Muscle of leg (tissue), 11 donors: ENCODE results near the gene KIAA0825. TPM values are rescaled to one million over a fixed set of nuclear protein-coding genes. Genes with fewer than 3 reads are reported as not detected.
"Not testable (repeated sequence)": the region's sequence is repeated elsewhere in the genome, so short reads cannot be mapped to it uniquely, and the experiment has no call there.

ENCODE experiments used
- DNase-seq: peaks from one replicate; pipeline ENCODE4 v3.0.0; 2013
- H3K27ac ChIP-seq: one replicate; pipeline ENCODE4 v1.5.1; 2013; ENCODE audit warnings: mild to moderate bottlenecking, low read length, control low read depth
- H3K27me3 ChIP-seq: one replicate; pipeline ENCODE4 v1.6.1; 2013; ENCODE audit warnings: low read length; ENCODE audit not compliant: control insufficient read depth, insufficient read depth
- H3K36me3 ChIP-seq: one replicate; pipeline ENCODE4 v1.6.1; 2013; ENCODE audit warnings: low read length; ENCODE audit not compliant: control insufficient read depth, insufficient read depth
- H3K4me1 ChIP-seq: one replicate; pipeline ENCODE4 v1.6.1; 2013; ENCODE audit warnings: low read length; ENCODE audit not compliant: control insufficient read depth, insufficient read depth
- H3K4me3 ChIP-seq: one replicate; pipeline ENCODE4 v1.5.1; 2013; ENCODE audit warnings: low read length, control low read depth
- H3K9me3 ChIP-seq: replicated peaks from 2 replicates; pipeline ENCODE4 v1.6.1; 2013; ENCODE audit warnings: low read depth, low read length; ENCODE audit not compliant: control insufficient read depth
- WGBS: methylation state at CpG from one replicate; pipeline ENCODE4 v1.1.5; 2013; ENCODE audit warnings: missing lambda C conversion rate; ENCODE audit not compliant: insufficient coverage; 5-methylcytosine and 5-hydroxymethylcytosine counted together
- polyA plus RNA-seq, 8 donors: library from polyadenylated mRNA; unstranded; fragments of 120-200 nt; gene quantifications; one replicate each; pipeline versions ENCODE4 v1.2.1 to v1.2.3, GENCODE V29; 2013; ENCODE audit warnings: inconsistent platforms in 1 of 8, low replicate concordance in 1 of 8; ENCODE audit not compliant: insufficient read length in 8 of 8, insufficient read depth in 1 of 8
- total RNA-seq: library from RNA; stranded (reverse); fragments of 120-200 nt; gene quantifications from one replicate; pipeline ENCODE4 v1.2.4, GENCODE V29; 2013

Gene KIAA0825
- total and polyA plus RNA-seq, 9 donors: 1.6 to 5.6 (median 2.2) TPM

GRCh38 chr5:94361161-94361560, 257.2 kb downstream of the KIAA0825 start:
- Histone ChIP-seq H3K27ac (no peak overlapping the region), H3K4me1 (no peaks in the 10 kb centered on the region), H3K9me3 (no peaks in the 10 kb centered on the region), H3K27me3 (no peaks in the 10 kb centered on the region), H3K36me3 (no peaks in the 10 kb centered on the region), H3K4me3 (no peak overlapping the region)
- peak; percentile 6 for DNase-seq
- WGBS: no CpG with 5 or more reads among the region's 1 CpG

GRCh38 chr5:94360382-94361130, 257.8 kb downstream of the KIAA0825 start:
- H3K4me3 ChIP-seq: no peak overlapping the region
- H3K9me3 ChIP-seq: no peaks in the 10 kb centered on the region
- WGBS: 100% methylated on average over 1 of the region's 4 CpGs
- no peaks in the 10 kb centered on the region for H3K36me3 ChIP-seq
- no peak overlapping the region for H3K27ac ChIP-seq
- no peaks in the 10 kb centered on the region for H3K4me1 ChIP-seq
- DNase-seq: peak; percentile 61
- no peaks in the 10 kb centered on the region for H3K27me3 ChIP-seq

GRCh38 chr5:94359880-94360279, 258.5 kb downstream of the KIAA0825 start:
- no peaks in the 10 kb centered on the region for H3K27me3 ChIP-seq
- H3K36me3 ChIP-seq: no peaks in the 10 kb centered on the region
- H3K4me3 ChIP-seq: no peak overlapping the region
- no peaks in the 10 kb centered on the region for H3K9me3 ChIP-seq
- H3K4me1 ChIP-seq: no peaks in the 10 kb centered on the region
- H3K27ac ChIP-seq: no peak overlapping the region
- DNase-seq: no peak
- no CpG with 5 or more reads among the region's 3 CpGs for WGBS

GRCh38 chr5:94355811-94356210, 262.6 kb downstream of the KIAA0825 start:
- Histone ChIP-seq H3K27me3 (no peaks in the 10 kb centered on the region), H3K27ac (no peak overlapping the region), H3K36me3 (no peaks in the 10 kb centered on the region), H3K4me1 (no peaks in the 10 kb centered on the region), H3K9me3 (no peaks in the 10 kb centered on the region), H3K4me3 (no peak overlapping the region)
- DNase-seq: no peak

DNA sequence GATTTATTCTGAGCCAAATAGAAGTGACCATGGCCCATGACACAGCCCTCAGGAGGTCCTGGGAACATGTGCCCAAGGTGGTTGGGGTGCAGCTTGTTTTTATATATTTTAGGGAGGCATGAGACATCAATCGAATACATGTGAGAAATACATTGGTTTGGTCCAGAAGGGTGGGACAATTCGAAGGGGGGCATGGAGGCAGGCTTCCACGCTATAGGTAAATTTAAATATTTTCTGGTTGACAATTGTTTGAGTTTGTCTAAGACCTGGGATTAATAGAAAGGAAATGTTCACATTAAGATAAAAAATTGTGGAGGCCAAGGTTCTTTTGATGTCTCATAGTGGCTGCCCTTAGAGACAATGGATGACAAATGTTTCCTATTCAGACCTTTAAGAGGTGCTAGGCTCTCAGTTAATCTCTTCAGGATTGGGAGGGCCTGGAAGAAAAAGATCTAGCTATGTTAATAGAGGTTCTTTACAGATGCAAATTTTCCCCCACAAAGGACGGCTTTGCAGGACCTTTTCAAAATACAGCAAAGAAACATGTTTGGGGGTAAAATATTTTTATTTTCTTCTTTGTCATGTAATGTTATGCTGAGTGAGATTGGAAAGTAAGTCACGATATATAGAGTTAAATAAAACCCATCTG, 263.4 kb downstream of the KIAA0825 start:
- H3K4me1 ChIP-seq, H3K9me3 ChIP-seq, H3K27me3 ChIP-seq, H3K4me3 ChIP-seq, H3K36me3 ChIP-seq, H3K27ac ChIP-seq, DNase-seq: not testable (repeated sequence)
- WGBS: 56% methylated on average over 4 of the region's 5 CpGs

DNA sequence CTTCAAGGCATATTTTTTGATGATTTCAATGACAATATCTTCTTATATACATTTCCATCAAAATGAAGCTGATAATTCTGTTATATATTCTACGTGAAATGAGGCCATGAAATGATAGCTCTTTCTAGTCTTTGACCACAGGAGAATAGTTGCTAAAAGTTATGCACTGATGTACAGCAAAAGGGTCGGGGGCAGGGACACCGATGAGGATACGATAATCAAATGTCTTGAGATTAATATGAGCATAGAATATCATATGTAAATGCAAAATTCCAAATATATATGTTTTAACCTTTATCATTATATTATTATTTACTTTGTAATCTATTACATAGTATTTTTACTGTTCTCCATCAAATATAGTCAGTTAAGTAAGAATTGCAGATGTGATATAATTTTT, 264.8 kb downstream of the KIAA0825 start:
- no peaks in the 10 kb centered on the region for H3K4me1 ChIP-seq
- H3K27ac ChIP-seq: no peak overlapping the region
- H3K36me3 ChIP-seq: no peaks in the 10 kb centered on the region
- H3K4me3 ChIP-seq: no peak overlapping the region
- WGBS: no CpG with 5 or more reads among the region's 4 CpGs
- DNase-seq: no peak
- no peaks in the 10 kb centered on the region for H3K27me3 ChIP-seq
- no peaks in the 10 kb centered on the region for H3K9me3 ChIP-seq

DNA sequence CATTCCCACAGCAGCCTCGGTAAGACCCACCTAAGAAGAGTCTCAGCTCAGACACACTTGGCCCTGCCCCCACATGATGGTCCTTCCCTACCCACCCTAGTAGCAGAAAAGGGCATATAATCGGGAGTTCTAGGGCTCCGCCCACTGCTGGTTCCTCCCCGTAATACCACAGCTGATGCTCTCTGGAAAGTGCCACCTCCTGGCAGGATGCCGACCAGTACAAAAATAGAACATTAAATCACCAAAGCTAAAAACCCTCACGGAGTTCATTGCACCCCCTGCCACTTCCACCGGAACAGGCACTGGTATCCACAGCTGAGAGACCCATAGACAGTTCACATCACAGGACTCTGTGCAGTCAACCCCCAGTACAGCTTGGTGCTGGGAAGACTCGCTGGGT, 271.3 kb downstream of the KIAA0825 start:
- no peak for DNase-seq
- no peaks in the 10 kb centered on the region for H3K4me1 ChIP-seq
- no peak overlapping the region for H3K4me3 ChIP-seq
- no peaks in the 10 kb centered on the region for H3K9me3 ChIP-seq
- no peak overlapping the region for H3K27ac ChIP-seq
- WGBS: 95% methylated on average over 4 of the region's 8 CpGs
- no peaks in the 10 kb centered on the region for H3K27me3 ChIP-seq
- no peaks in the 10 kb centered on the region for H3K36me3 ChIP-seq

DNA sequence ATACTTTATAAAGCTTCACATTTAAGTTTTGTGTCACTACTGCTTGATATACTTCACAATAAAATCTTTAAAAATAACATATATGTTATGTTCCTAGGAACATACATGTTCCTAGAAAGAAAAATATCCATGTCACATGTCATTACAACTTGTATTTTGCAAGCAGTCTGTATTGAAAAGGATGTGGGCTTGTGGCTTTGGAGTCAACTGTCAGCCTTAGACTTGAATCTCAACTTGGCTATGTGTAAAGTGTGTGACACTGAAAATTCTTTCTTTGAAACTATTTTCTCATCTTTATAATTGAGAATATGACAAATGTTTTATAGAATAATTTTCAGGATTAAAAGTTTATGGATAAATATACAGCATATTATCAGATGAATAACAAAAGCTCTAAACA, 273.1 kb downstream of the KIAA0825 start:
- Histone ChIP-seq H3K4me3 (no peak overlapping the region), H3K4me1 (no peaks in the 10 kb centered on the region)
- DNase-seq: no peak

DNA sequence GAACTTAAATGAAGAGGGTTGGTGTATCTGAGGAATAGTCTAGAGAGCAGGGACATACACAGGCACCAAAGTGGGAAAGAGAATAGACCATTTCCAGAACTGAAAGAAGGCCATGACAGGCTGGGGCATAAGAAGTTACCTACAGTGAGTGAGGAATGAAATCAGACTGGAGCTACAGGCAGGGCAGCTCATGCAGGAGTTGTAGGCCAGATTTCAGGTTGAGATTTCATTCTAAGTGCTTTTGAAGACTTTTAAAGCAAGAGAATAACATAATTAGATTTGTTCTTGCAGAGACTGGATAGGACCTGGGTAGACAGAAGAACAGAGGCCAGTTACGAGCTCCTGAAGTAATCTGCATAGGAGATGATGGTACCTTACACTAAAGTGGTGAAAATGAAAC, 280.8 kb downstream of the KIAA0825 start:
- H3K27me3 ChIP-seq: no peaks in the 10 kb centered on the region
- no peak overlapping the region for H3K4me3 ChIP-seq
- WGBS: 75% methylated on average over 1 of the region's 1 CpG
- DNase-seq: no peak
- no peaks in the 10 kb centered on the region for H3K4me1 ChIP-seq
- H3K27ac ChIP-seq: no peak overlapping the region
- no peaks in the 10 kb centered on the region for H3K36me3 ChIP-seq
- H3K9me3 ChIP-seq: no peaks in the 10 kb centered on the region

More for the DNA sequence above, 273.1 kb downstream of the KIAA0825 start:
- no peaks in the 10 kb centered on the region for H3K9me3 ChIP-seq
- no peaks in the 10 kb centered on the region for H3K36me3 ChIP-seq
- no peak overlapping the region for H3K27ac ChIP-seq
- no peaks in the 10 kb centered on the region for H3K27me3 ChIP-seq

- Histone ChIP-seq H3K4me1 (no peaks in the 10 kb centered on the region), H3K9me3 (no peaks in the 10 kb centered on the region), H3K4me3 (no peak overlapping the region), H3K27me3 (no peaks in the 10 kb centered on the region), H3K36me3 (no peaks in the 10 kb centered on the region), H3K27ac (no peak overlapping the region)
- no CpG with 5 or more reads among the region's 2 CpGs for WGBS
- DNase-seq: no peak
Observed at GRCh38 chr5:94335936-94336335, 282.5 kb downstream of the KIAA0825 start.
